ENCODE measurements around the gene ARPC1A. TPM values are rescaled to one million over a fixed set of nuclear protein-coding genes. Genes with fewer than 3 reads are reported as not detected.
"Not testable (repeated sequence)": the region's sequence is repeated elsewhere in the genome, so short reads cannot be mapped to it uniquely, and the experiment has no call there.

The ARPC1A gene
- total RNA-seq, result 47.3 and 51.6 TPM in 2 replicates

DNA sequence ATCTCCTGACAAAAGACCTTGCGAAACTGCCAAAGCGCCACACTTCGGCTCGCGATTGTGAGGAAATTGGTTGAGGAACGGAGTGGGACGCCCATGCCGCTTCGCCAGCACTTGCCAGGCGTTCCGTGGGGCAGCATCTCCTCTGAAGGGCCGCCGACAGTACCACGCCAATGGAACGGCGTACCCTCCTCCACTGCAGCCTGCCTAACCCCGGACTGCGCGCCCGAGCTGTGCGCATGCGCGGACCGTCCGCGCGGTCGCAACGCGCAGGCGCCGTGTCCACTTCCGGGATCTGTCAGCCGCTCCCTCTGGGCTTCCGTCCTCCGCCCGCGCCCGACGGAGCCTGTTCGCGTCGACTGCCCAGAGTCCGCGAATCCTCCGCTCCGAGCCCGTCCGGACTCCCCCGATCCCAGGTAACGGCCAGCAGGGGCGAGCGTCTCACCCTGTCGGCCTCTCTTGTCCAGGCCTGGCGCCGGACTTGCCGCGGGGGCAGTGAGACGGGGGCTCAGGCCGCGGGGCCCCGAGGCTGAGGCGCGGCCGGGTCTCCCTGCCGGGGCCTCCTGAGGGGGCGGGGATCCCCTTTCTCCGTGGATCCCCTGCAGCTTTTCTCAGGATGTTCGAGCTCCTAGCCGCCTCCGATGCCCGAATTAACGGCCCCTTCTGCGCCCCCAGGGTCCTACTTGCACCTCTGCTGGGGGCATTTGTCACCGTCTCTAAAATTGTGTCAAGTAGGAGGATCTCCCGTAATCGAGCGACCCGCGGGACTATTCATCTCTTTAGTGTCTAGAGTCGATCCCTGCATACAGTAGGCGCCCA, at the start of gene ARPC1A:
ARPC1A (plus strand) TSS at position 307 of the 816 bp plus-strand sequence. CDS start 7,456 bp downstream, outside the sequence.
- Mint-ChIP-seq H3K36me3 (ENCODE audit: low read depth) (peaks cover 15% of the 10 kb centered on the region), H3K27me3 (no peaks in the 10 kb centered on the region), H3K9me3 (no peaks in the 10 kb centered on the region), H3K27ac (peak within 1 kb of the TSS; percentile 89), H3K4me1 (peaks cover 42% of the 10 kb centered on the region), H3K4me3 (peak within 1 kb of the TSS; percentile 93)
- ChIA-PET POLR2A (interaction anchor here (0.6 to 1.8 kb wide), 13 partner anchors 21 to 1647 kb away, joined by 3 to 10 read pairs (median 4); partner anchors contain the start of genes BUD31, CPSF4, PDAP1 and PTCD1), CTCF (no interaction called here)
- no peak for TF ChIP-seq CTCF (IDR thresholded peaks at IDR 0.05)
- intact Hi-C loops (cut with micrococcal nuclease), result loop anchor here (1.0 to 5.0 kb wide), 7 partner anchors 12 to 182 kb away; partner anchors contain the start of genes ARPC1B, BUD31, CPSF4 and PDAP1
- ATAC-seq (ENCODE audit: low read depth), result peak; percentile 93
- peak; percentile 93 for DNase-seq

DNA sequence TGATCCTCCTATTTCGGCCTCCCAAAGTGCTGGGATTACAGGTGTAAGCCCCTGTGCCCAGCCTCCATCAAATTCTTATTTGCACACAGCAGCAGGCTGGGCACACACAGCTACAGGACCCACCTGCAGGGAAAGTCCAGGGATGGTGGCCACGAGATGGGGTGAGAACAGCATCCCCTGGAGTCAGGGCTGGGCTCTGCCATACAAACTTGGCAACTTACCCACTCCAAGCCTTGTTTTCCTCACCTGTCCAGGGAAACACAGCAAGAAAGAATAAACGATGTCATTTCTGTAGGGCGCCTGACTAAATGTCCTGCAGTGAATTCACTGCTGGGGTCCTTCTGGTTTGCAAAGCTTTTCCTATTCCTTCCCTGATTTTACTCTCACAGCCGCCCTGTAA, 47.5 kb upstream of the ARPC1A start:
- ChIA-PET CTCF (no interaction called here), POLR2A (no interaction called here)
- no peaks in the 10 kb centered on the region for H3K9me3 Mint-ChIP-seq
- DNase-seq (no peak), ATAC-seq (ENCODE audit: low read depth) (no peak)
- H3K36me3 Mint-ChIP-seq (ENCODE audit: low read depth), result no peaks in the 10 kb centered on the region
- intact Hi-C loops (cut with micrococcal nuclease), result no loop called here
- H3K27me3 Mint-ChIP-seq, result peaks cover 3% of the 10 kb centered on the region
- no peak for TF ChIP-seq CTCF (IDR thresholded peaks at IDR 0.05)
- no peak overlapping the region for H3K27ac Mint-ChIP-seq
- no peak overlapping the region for H3K4me3 Mint-ChIP-seq
- no peaks in the 10 kb centered on the region for H3K4me1 Mint-ChIP-seq

- DNase-seq; intact Hi-C loops (cut with micrococcal nuclease); H3K4me1 Mint-ChIP-seq; H3K27ac Mint-ChIP-seq; POLR2A ChIA-PET; H3K4me3 Mint-ChIP-seq; H3K36me3 Mint-ChIP-seq (ENCODE audit: low read depth); ATAC-seq (ENCODE audit: low read depth); H3K9me3 Mint-ChIP-seq; H3K27me3 Mint-ChIP-seq; CTCF ChIA-PET: not testable (repeated sequence)
Observed at GRCh38 chr7:99284165-99284564, 41.5 kb upstream of the ARPC1A start.

DNA sequence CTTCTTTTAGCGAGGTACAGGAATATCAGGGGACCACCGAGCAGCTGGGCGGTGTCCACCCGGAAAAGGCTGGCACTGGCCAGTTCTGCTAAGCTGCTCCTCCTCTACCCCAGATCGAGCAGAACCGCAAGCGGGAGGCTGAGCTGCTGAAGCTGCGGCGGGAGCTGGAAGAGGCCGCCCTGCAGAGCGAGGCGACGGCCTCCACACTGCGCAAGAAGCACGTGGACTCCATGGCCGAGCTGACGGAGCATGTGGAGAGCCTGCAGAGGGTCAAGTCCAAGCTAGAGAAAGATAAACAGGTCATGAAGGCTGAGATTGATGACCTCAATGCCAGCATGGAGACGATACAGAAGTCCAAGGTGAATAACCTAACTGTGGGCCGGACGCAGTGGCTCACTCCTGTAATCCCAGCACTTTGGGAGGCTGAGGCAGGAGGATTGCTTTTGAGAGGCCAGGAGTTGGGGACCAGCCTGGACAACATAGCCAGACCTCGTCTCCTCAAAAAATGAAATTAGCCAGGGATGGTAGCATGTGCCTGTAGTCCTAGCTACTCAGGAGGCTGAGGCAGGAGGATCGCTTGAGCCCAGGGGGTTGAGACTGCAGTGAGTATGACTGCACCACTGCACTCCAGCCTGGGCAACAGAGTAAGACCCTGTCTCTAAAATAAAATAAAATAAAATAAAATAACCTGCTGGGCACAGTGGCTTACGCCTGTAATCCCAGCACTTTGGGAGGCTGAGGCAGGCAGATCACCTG, 37.7 kb upstream of the ARPC1A start:
- intact Hi-C loops (cut with micrococcal nuclease), result no loop called here
- ATAC-seq (ENCODE audit: low read depth), result no peak
- Mint-ChIP-seq H3K27ac (no peak overlapping the region), H3K36me3 (ENCODE audit: low read depth) (no peaks in the 10 kb centered on the region), H3K4me1 (no peaks in the 10 kb centered on the region), H3K27me3 (no peaks in the 10 kb centered on the region), H3K9me3 (no peaks in the 10 kb centered on the region), H3K4me3 (no peak overlapping the region)
- no peak for TF ChIP-seq CTCF (IDR thresholded peaks at IDR 0.05)
- DNase-seq, result no peak
- ChIA-PET POLR2A (no interaction called here), CTCF (no interaction called here)

- H3K4me1 Mint-ChIP-seq, result no peaks in the 10 kb centered on the region
- H3K27me3 Mint-ChIP-seq, result no peaks in the 10 kb centered on the region
- no peak for TF ChIP-seq CTCF (IDR thresholded peaks at IDR 0.05)
- no peak for ATAC-seq (ENCODE audit: low read depth)
- intact Hi-C loops (cut with micrococcal nuclease), result no loop called here
- no peak overlapping the region for H3K4me3 Mint-ChIP-seq
- ChIA-PET POLR2A (no interaction called here), CTCF (no interaction called here)
- H3K27ac Mint-ChIP-seq, result no peak overlapping the region
- DNase-seq, result no peak
- no peaks in the 10 kb centered on the region for H3K9me3 Mint-ChIP-seq
- H3K36me3 Mint-ChIP-seq (ENCODE audit: low read depth), result no peaks in the 10 kb centered on the region
Observed at GRCh38 chr7:99289185-99289584, 36.5 kb upstream of the ARPC1A start.

DNA sequence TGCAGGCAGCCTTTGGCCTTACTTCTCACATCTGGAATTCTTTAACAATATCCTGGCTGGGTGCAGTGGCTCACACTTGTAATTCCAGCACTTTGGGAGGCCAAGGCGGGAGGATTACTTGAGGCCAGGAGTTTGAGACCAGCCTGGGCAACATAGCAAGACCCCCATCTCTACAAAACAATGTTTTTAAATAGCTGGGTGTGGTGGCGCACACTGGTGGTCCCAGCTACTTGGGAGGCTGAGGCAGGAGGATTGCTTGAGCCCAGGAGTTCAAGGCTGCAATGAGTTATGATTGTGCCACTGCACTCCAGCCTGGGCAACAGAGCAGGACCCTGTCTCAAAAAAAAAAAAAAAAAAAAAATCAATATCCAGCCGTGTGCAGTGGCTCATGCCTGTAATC, 35.5 kb upstream of the ARPC1A start:
- H3K27ac Mint-ChIP-seq; H3K9me3 Mint-ChIP-seq; intact Hi-C loops (cut with micrococcal nuclease); H3K36me3 Mint-ChIP-seq (ENCODE audit: low read depth); H3K27me3 Mint-ChIP-seq; DNase-seq; H3K4me1 Mint-ChIP-seq; H3K4me3 Mint-ChIP-seq; CTCF ChIA-PET; ATAC-seq (ENCODE audit: low read depth); POLR2A ChIA-PET: not testable (repeated sequence)

Measured in activated B cell treated with CpG ODN at 0.5 μM for 24 hours (primary cell).